K562 (cell line): Measurements from ENCODE around the gene PDE4D. TPM values are rescaled to one million over a fixed set of nuclear protein-coding genes. Genes with fewer than 3 reads are reported as not detected.
"Not testable (repeated sequence)": the region's sequence is repeated elsewhere in the genome, so short reads cannot be mapped to it uniquely, and the experiment has no call there.

Experiments
- ATAC-seq: fragments of 200-7000 bp; cut with Tn5 transposase; 3 replicates; pipeline ENCODE4 v1.9.1; 2020; ENCODE audit warnings: moderate library complexity
- BruUV-seq: library from RNA; stranded (reverse); fragments of 400-500 nt; replicated peaks from 2 replicates; lab custom pipeline; 2021; lab: Mats Ljungman, UMichigan
- CTCF ChIA-PET: fragments of 300-600 bp; formaldehyde crosslinking; extraction: SDS; loops from one replicate; lab custom pipeline; 2021; ENCODE audit warnings: low intra/inter-chr PET ratio; lab: Yijun Ruan, JAX
- POLR2A ChIA-PET: fragments of 300-600, 350-650 bp; sonication (Branson Sonifier 250); formaldehyde crosslinking; extraction: SDS; loops from one replicate; lab custom pipeline; 2021; ENCODE audit warnings: antibody characterized with exemption, inconsistent platforms; lab: Yijun Ruan, JAX
- DNase-seq, 4 experiments: peaks; one replicate each; pipeline versions ENCODE4 v3.0.0 to v3.0.0-alpha.2; 2011 to 2018; ENCODE audit warnings: low spot score in 3 of 4, mixed read lengths in 3 of 4; ENCODE audit errors: extremely low read depth in 1 of 4
- FAIRE-seq: peaks from 2 replicates; lab custom pipeline; 2011; peaks lifted over from hg19 to GRCh38; lab: Jason Lieb, UNC
- H2AFZ ChIP-seq: 2 replicates; pipeline ENCODE4 v1.6.0; 2011; ENCODE audit warnings: low read depth, low read length, control low read depth, inconsistent platforms
- H3K27ac ChIP-seq: fragments of 200-600 bp; 3 replicates; pipeline ENCODE4 v1.8.0; 2011; ENCODE audit warnings: low read depth, mild to moderate bottlenecking, control low read depth, inconsistent platforms, low read length, moderate library complexity, mixed read lengths; ENCODE audit errors: extremely low read depth
- H3K27me3 ChIP-seq, 2 experiments: fragments of 300-600 bp in 1 of 2; 2 replicates in 1 of 2; 3 replicates in 1 of 2; pipeline versions ENCODE4 v1.6.0 to v1.8.0; 2011; ENCODE audit warnings: inconsistent platforms in 2 of 2, low read length in 2 of 2, mild to moderate bottlenecking in 1 of 2, mixed read lengths in 1 of 2, moderate library complexity in 1 of 2; ENCODE audit not compliant: control insufficient read depth in 2 of 2, insufficient read depth in 2 of 2
- H3K36me3 ChIP-seq: fragments of 300-600 bp; 3 replicates; pipeline ENCODE4 v1.8.0; 2011; ENCODE audit warnings: mild to moderate bottlenecking, low read length, inconsistent platforms; ENCODE audit not compliant: control insufficient read depth, insufficient read depth
- H3K4me1 ChIP-seq, 2 experiments: fragments of 200-600 bp in 1 of 2; replicated peaks in 1 of 2; 2 replicates in 1 of 2; 3 replicates in 1 of 2; pipeline versions ENCODE4 v1.5.1 to v1.8.0; 2011; ENCODE audit warnings: inconsistent platforms in 2 of 2, low read length in 2 of 2, mild to moderate bottlenecking in 1 of 2, mixed read lengths in 1 of 2, moderate library complexity in 1 of 2; ENCODE audit not compliant: control insufficient read depth in 2 of 2, insufficient read depth in 2 of 2
- H3K4me2 ChIP-seq: 2 replicates; pipeline ENCODE4 v1.6.1; 2011; ENCODE audit warnings: low read length, control low read depth, inconsistent platforms, mixed read lengths; ENCODE audit not compliant: insufficient read depth
- H3K4me3 ChIP-seq: fragments of 200-600 bp; sonication (generic), shearing (Covaris generic); 2 replicates; pipeline ENCODE4 v1.5.1; 2016; ENCODE audit warnings: control low read depth, inconsistent platforms
- H3K79me2 ChIP-seq: fragments of 200-600 bp; 3 replicates; pipeline ENCODE4 v1.8.0; 2011; ENCODE audit warnings: low read length, inconsistent platforms; ENCODE audit not compliant: control insufficient read depth, insufficient read depth
- H3K9ac ChIP-seq, 2 experiments: 2 replicates each; pipeline versions ENCODE4 v1.6.0 to v1.6.1; 2011; ENCODE audit warnings: low read depth in 2 of 2, low read length in 2 of 2, control low read depth in 1 of 2, inconsistent platforms in 1 of 2, mild to moderate bottlenecking in 1 of 2, mixed read lengths in 1 of 2; ENCODE audit not compliant: insufficient read depth in 1 of 2
- H3K9me1 ChIP-seq: one replicate; pipeline ENCODE4 v1.6.0; 2011; ENCODE audit warnings: inconsistent platforms, mild to moderate bottlenecking, low read length, moderate library complexity; ENCODE audit not compliant: control insufficient read depth, insufficient read depth
- H3K9me3 ChIP-seq: replicated peaks from 2 replicates; pipeline ENCODE4 v1.5.1; 2011; ENCODE audit warnings: low read depth, low read length, inconsistent platforms; ENCODE audit not compliant: control insufficient read depth, insufficient read depth
- H4K20me1 ChIP-seq: replicated peaks from 2 replicates; pipeline ENCODE4 v1.6.1; 2011; ENCODE audit warnings: low read length, inconsistent platforms, mixed read lengths; ENCODE audit not compliant: control insufficient read depth, insufficient read depth
- FOXA1 ChIP-seq: fragments of 450-650 bp; IDR thresholded peaks from 2 replicates; pipeline ENCODE4 v1.6.1; 2016; ENCODE audit warnings: mild to moderate bottlenecking, borderline replicate concordance
- ZNF263 ChIP-seq: sonication (generic); formaldehyde crosslinking; IDR thresholded peaks from 2 replicates; pipeline ENCODE4 v1.8.0; 2022; ENCODE audit warnings: mild to moderate bottlenecking, missing genetic modification reagents, borderline replicate concordance
- WGBS: fragments of 100-300 bp; shearing (Covaris generic); methylation state at CpG from one replicate; pipeline ENCODE4 v1.1.6; 2016; ENCODE audit warnings: low coverage, mixed read lengths; ENCODE audit not compliant: insufficient coverage; ENCODE audit errors: missing lambda C conversion rate; 5-methylcytosine and 5-hydroxymethylcytosine counted together
- in situ Hi-C: fragments of 300-500 bp; cut with MboI; formaldehyde crosslinking; loops from 4 replicates; pipeline ENCODE4 v1.15.0; 2018; ENCODE audit warnings: inconsistent platforms, mixed read lengths
- intact Hi-C: fragments of 100-400 bp; cut with micrococcal nuclease; formaldehyde crosslinking; loops from 2 replicates; pipeline ENCODE4 v1.14.2; 2022
- polyA plus RNA-seq, 8 experiments: library from polyadenylated mRNA; depleted of rRNA in 4 of 8; stranded (reverse) in 5 of 8; unstranded in 3 of 8; fragments of >200 nt; fragmentation: Nextera tagmentation in 2 of 8; fragmentation: Illumina TruSeq in 1 of 8; extraction: Ambion mirVana in 2 of 8; extraction: Trizol in 1 of 8; gene quantifications; 2 replicates each; pipeline versions ENCODE4 v1.2.1 to v1.2.3, GENCODE V29; 2011 to 2014; ENCODE audit warnings: inconsistent platforms in 1 of 8, missing spikeins in 1 of 8
- total RNA-seq, 7 experiments: library from RNA; depleted of rRNA in 6 of 7; stranded (reverse); fragments of >200 nt in 6 of 7; fragmentation: Illumina TruSeq in 2 of 7; extraction: Trizol in 2 of 7; gene quantifications; 2 replicates each; pipeline versions ENCODE4 v1.2.1 to v1.2.3, GENCODE V29; 2011 to 2021; ENCODE audit warnings: low replicate concordance in 1 of 7
- TF ChIP-seq, protein P1 (sequence below): sonication (generic); formaldehyde crosslinking; IDR thresholded peaks from 2 replicates; pipeline ENCODE4 v1.8.0; 2022; ENCODE audit warnings: missing genetic modification reagents, mild to moderate bottlenecking, borderline replicate concordance

The PDE4D gene
- total and polyA plus RNA-seq, 9 of the 15 experiments (the other 6 are each of a cell fraction or from before 2014, with no cell fraction given): 0.04 to 0.46 (median 0.13) TPM

- no TSS peak for BruUV-seq
- Histone ChIP-seq H2AFZ (no peak overlapping the region), H3K36me3 (no peaks in the 10 kb centered on the region), H3K27me3 (no peaks in the 10 kb centered on the region), H4K20me1 (no peaks in the 10 kb centered on the region), H3K9me3 (no peaks in the 10 kb centered on the region), H3K4me2 (no peak overlapping the region), H3K4me1 (no peaks in the 10 kb centered on the region), H3K9ac (no peak overlapping the region), H3K79me2 (no peaks in the 10 kb centered on the region), H3K4me3 (no peak overlapping the region), H3K9me1 (no peaks in the 10 kb centered on the region), H3K27ac (no peak overlapping the region)
- FAIRE-seq (no peak), DNase-seq (no peak), ATAC-seq (no peak)
- in situ Hi-C loops: no loop called here
- 0% methylated on average over 4 of the region's 4 CpGs for WGBS
- intact Hi-C loops: no loop called here
- CTCF ChIA-PET: no interaction called here
- TF ChIP-seq ZNF263 (CRISPR knock-in tag): no peak
- no peak for TF ChIP-seq FOXA1
- TF ChIP-seq, protein P1, sequence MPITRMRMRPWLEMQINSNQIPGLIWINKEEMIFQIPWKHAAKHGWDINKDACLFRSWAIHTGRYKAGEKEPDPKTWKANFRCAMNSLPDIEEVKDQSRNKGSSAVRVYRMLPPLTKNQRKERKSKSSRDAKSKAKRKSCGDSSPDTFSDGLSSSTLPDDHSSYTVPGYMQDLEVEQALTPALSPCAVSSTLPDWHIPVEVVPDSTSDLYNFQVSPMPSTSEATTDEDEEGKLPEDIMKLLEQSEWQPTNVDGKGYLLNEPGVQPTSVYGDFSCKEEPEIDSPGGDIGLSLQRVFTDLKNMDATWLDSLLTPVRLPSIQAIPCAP: no peak
- POLR2A ChIA-PET: no interaction called here
These were observed 227.0 kb downstream of the PDE4D start for GRCh38 chr5:59666440-59667068.

DNA sequence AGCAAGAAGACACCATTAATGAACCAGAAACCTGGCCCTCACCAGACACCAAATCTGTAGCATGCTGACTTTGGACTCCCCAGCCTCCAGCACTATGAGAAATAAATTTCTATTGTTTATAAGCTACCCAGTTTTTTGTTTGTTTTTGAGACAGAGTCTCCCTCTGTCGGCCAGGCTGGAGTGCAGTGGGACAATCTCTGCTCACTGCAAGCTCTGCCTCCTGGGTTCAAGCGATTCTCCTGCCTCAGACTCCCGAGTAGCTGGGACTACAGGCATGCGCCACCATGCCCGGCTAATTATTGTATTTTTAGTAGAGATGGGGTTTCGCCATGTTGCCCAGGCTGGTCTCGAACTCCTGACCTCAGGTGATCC is 227.7 kb downstream of the PDE4D start:
- H3K27me3 ChIP-seq, H3K27ac ChIP-seq, BruUV-seq, H3K4me3 ChIP-seq, FAIRE-seq, H3K79me2 ChIP-seq, H4K20me1 ChIP-seq, in situ Hi-C loops, intact Hi-C loops, H3K36me3 ChIP-seq, H3K4me2 ChIP-seq, H3K9me1 ChIP-seq, H3K9ac ChIP-seq, DNase-seq, H2AFZ ChIP-seq, H3K9me3 ChIP-seq, H3K4me1 ChIP-seq, CTCF ChIA-PET, ATAC-seq, POLR2A ChIA-PET: not testable (repeated sequence)
- WGBS: 0% methylated on average over 7 of the region's 7 CpGs
